MM.1S (cell line): ENCODE measurements around the gene PPM1K.

ENCODE experiments used
- EZH2 ChIP-seq: fragments of 300-600 bp; sonication (generic); optimal IDR thresholded peaks from 2 replicates; pipeline ENCODE3; 2017; ENCODE audit warnings: low read depth, mild to moderate bottlenecking, antibody characterized with exemption, low read length, mixed read lengths
- EZH2phosphoT487 ChIP-seq: fragments of 300-600 bp; sonication (generic); IDR thresholded peaks from 2 replicates; pipeline ENCODE4 v1.6.1; 2018; ENCODE audit warnings: antibody characterized with exemption, low read length
- TF ChIP-seq, protein P1 (sequence below): fragments of 300-600 bp; sonication (generic); IDR thresholded peaks from 2 replicates; pipeline ENCODE4 v1.5.1; 2016; ENCODE audit warnings: antibody characterized with exemption, low read length, mixed read lengths

DNA sequence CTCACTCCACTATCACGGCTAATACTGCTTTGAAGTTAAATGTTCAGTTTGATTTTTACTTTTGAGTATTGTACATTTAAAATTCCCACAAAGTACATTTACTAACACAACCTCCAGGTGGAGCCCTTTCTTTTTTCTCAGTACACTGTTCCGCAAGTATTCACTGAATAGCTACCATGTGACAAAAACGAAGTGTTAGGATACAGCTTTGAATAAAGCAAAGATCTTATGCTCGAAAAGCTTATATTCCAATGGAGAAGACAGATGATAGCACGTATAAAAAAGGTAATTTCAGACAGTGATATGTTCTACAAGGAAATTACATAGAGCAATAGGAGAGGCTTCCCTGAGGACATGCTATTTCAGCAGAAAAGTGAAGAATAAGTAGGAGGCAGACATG, 65.3 kb downstream of the PPM1K start:
- TF ChIP-seq, protein P1, sequence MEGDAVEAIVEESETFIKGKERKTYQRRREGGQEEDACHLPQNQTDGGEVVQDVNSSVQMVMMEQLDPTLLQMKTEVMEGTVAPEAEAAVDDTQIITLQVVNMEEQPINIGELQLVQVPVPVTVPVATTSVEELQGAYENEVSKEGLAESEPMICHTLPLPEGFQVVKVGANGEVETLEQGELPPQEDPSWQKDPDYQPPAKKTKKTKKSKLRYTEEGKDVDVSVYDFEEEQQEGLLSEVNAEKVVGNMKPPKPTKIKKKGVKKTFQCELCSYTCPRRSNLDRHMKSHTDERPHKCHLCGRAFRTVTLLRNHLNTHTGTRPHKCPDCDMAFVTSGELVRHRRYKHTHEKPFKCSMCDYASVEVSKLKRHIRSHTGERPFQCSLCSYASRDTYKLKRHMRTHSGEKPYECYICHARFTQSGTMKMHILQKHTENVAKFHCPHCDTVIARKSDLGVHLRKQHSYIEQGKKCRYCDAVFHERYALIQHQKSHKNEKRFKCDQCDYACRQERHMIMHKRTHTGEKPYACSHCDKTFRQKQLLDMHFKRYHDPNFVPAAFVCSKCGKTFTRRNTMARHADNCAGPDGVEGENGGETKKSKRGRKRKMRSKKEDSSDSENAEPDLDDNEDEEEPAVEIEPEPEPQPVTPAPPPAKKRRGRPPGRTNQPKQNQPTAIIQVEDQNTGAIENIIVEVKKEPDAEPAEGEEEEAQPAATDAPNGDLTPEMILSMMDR = peak; percentile 67
- no peak for TF ChIP-seq EZH2
- no peak for TF ChIP-seq EZH2phosphoT487
